Aorta (tissue), 5 donors: Measurements from ENCODE around the gene SENP7. TPM values are rescaled to one million over a fixed set of nuclear protein-coding genes. Genes with fewer than 3 reads are reported as not detected.
"Not testable (repeated sequence)": the region's sequence is repeated elsewhere in the genome, so short reads cannot be mapped to it uniquely, and the experiment has no call there.

Source experiments
- ATAC-seq: fragments of 200-7000 bp; cut with Tn5 transposase; one replicate; pipeline ENCODE4 v1.9.1; 2022; ENCODE audit warnings: moderate library complexity; ENCODE audit not compliant: low FRiP score
- DNase-seq, 2 donors: peaks; one replicate each; pipeline ENCODE4 v3.0.0-alpha.2; 2020
- H3K27ac ChIP-seq, 2 donors: one replicate each; pipeline ENCODE4 v1.5.1; 2013; ENCODE audit warnings: low read length in 2 of 2, mild to moderate bottlenecking in 2 of 2, moderate library complexity in 2 of 2, control low read depth in 1 of 2, inconsistent platforms in 1 of 2, low read depth in 1 of 2
- H3K27me3 ChIP-seq, 2 donors: one replicate each; pipeline ENCODE4 v1.6.1; 2013; ENCODE audit warnings: control low read depth in 1 of 2, low read length in 1 of 2, mild to moderate bottlenecking in 1 of 2, moderate library complexity in 1 of 2; ENCODE audit not compliant: insufficient read depth in 2 of 2, control insufficient read depth in 1 of 2
- H3K36me3 ChIP-seq, 2 donors: one replicate each; pipeline ENCODE4 v1.6.1; 2013; ENCODE audit warnings: control low read depth in 1 of 2, low read length in 1 of 2, mild to moderate bottlenecking in 1 of 2; ENCODE audit not compliant: insufficient read depth in 2 of 2, control insufficient read depth in 1 of 2
- H3K4me1 ChIP-seq, 2 donors: one replicate each; pipeline ENCODE4 v1.6.1; 2013; ENCODE audit warnings: low read length in 2 of 2, control low read depth in 1 of 2, mild to moderate bottlenecking in 1 of 2, moderate library complexity in 1 of 2; ENCODE audit not compliant: insufficient read depth in 2 of 2, control insufficient read depth in 1 of 2
- H3K4me3 ChIP-seq, 2 donors: one replicate each; pipeline ENCODE4 v1.5.1; 2013; ENCODE audit warnings: low read length in 2 of 2, control low read depth in 1 of 2, mild to moderate bottlenecking in 1 of 2
- H3K9me3 ChIP-seq: one replicate; pipeline ENCODE4 v1.6.1; 2013; ENCODE audit warnings: mild to moderate bottlenecking, low read length; ENCODE audit not compliant: control insufficient read depth
- WGBS, 2 donors: extraction: QIAGEN DNeasy Blood & Tissue Kit; methylation state at CpG; one replicate each; pipeline ENCODE4 v1.1.7; 2013; 5-methylcytosine and 5-hydroxymethylcytosine counted together
- intact Hi-C, 2 donors: fragments of 100-400 bp; cut with DNase I; formaldehyde crosslinking; loops; one replicate each; pipeline versions ENCODE4 v1.14.2 to v1.15.0; 2022
- polyA plus RNA-seq, 2 donors: library from polyadenylated mRNA; stranded (reverse); fragments of 200-250 nt; gene quantifications; one replicate each; pipeline ENCODE4 v1.2.3, GENCODE V29; 2013
- total RNA-seq, 2 donors: library from RNA; stranded (reverse); fragmentation: NEBNext Ultra II Directional; extraction: Animal tissue kit (Norgen Biotek cat#: 25700); gene quantifications; one replicate each; pipeline ENCODE4 v1.2.1, GENCODE V29; 2021
- donor health status: healthy with polysubstance abuse.
- donor health status: Bipolar disorder and iron deficiency.
- donor health status: DM: no; HTN: no; CAD: no.
- donor health status: DM: no; HTN: no; CAD: no.
- donor health status: DM: yes; HTN: yes; CAD: no.

Gene SENP7
- total and polyA plus RNA-seq, 4 donors: 6.9 to 32.4 (median 20.0) TPM

DNA sequence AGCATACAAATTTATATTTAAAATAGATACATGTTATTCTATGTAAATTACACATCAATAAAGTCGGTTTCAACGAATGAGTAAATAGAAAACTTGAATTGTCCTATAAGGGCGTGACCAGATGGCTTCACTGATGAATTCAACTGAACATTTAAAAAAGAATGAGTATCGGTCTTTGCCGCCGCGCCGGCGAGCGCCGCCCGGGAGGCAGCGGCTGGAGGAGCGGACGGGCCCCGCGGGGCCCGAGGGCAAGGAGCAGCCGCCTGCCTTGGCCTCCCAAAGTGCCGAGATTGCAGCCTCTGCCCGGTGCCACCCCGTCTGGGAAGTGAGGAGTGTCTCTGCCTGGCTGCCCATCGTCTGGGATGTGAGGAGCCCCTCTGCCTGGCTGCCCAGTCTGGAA, 74.4 kb downstream of the SENP7 start:
- H3K36me3 ChIP-seq, ATAC-seq, H3K4me1 ChIP-seq, H3K27ac ChIP-seq, DNase-seq, H3K4me3 ChIP-seq, H3K9me3 ChIP-seq, intact Hi-C loops, H3K27me3 ChIP-seq: not testable (repeated sequence)
- WGBS, 2 donors: 98 to 99% methylated on average over 18 to 23 of the region's 23 CpGs

DNA sequence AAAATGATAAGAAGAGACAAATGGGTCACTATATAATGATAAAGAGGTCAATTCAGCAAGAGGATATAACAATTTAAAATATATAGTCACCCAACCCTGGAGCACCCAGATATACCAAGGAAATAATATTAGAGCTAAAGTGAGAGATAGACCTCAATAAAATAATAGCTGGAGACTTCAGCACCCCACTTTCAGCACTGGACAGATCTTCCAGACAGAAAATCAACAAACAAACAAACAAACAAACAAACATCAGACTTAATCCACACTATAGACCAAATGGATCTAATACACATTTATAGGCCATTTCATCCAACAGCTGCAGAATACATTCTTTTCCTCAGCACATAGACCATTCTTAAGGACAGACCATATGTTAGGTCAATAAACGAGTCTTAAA, 79.4 kb downstream of the SENP7 start:
- ATAC-seq (no peak), DNase-seq (no peak)
- Histone ChIP-seq H3K27me3 (no peaks in the 10 kb centered on the region), H3K36me3 (no peaks in the 10 kb centered on the region), H3K27ac (no peak overlapping the region), H3K4me3 (no peak overlapping the region), H3K4me1 (no peaks in the 10 kb centered on the region), H3K9me3 (no peaks in the 10 kb centered on the region)
- 98 to 99% methylated on average over 1 of the region's 1 CpG for WGBS, 2 donors
- intact Hi-C loops: no loop called here

DNA sequence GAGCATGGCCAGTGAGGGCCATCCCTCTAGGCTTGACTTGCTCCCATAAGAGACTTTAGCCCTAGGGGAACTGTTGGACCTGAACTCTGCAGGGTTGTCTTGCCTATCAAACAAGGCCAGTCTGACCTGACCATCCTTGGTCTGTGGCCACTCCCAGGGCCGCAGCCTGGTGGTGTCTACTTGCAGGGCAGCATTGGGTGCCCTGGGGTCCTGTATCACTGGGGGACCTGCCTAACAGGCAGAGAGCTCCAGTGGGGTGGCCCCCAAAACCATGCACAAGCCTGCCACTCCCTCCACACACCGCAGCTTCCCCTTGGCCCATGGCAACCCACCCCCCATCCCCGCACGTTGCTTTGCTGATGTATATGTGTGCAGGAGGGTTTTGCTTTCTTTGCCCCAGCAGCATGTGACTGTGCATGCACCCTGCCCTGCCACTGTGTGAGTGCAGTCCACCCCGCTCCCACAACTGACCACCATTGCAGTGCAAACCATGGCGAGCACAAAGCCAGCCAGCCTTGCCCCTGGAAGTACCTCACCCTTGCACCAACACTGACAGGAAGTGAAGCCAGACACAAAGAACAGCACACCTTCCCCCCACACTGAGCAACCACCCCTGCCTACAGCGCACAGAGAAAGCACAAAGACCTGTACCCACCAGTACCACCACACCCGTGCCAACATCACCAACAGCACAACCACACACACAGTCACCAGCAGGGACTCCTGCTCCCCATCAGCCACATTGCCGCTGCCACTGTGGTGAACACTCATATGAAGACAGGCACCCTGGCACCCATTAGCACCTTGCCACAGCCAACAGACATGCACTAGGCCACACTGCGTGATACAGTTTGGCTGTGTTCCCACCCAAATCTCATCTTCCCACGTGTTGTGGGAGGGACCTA, 88.8 kb downstream of the SENP7 start:
- H3K36me3 ChIP-seq: no peaks in the 10 kb centered on the region
- ATAC-seq (no peak), DNase-seq (no peak)
- no peaks in the 10 kb centered on the region for H3K27me3 ChIP-seq
- no peaks in the 10 kb centered on the region for H3K9me3 ChIP-seq
- H3K4me3 ChIP-seq: no peak overlapping the region
- 96% methylated on average over 11 of the region's 11 CpGs for WGBS, 2 donors
- H3K4me1 ChIP-seq: no peaks in the 10 kb centered on the region
- intact Hi-C loops: no loop called here
- no peak overlapping the region for H3K27ac ChIP-seq

DNA sequence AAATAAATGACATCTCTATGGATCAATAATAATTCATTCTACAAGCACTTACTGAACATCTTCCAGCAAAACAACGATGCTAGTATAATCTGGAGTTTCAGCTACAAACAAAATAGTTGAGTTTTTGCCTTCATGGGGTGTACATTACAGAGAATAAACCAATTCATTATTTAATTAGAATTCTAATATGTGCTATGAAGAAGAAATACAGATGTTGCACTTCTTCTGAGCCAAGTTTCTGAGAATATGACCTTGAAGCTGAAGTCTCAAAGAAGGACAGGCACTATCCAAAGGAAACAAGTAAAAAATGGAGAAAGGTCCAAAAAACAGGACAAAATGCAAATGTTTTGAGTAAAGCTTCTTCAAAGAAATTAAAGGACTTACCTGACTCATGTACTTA, 94.2 kb downstream of the SENP7 start:
- 97 to 98% methylated on average over 1 of the region's 1 CpG for WGBS, 2 donors
- Histone ChIP-seq H3K27ac (no peak overlapping the region), H3K4me1 (no peaks in the 10 kb centered on the region), H3K4me3 (no peak overlapping the region), H3K36me3 (no peaks in the 10 kb centered on the region), H3K27me3 (no peaks in the 10 kb centered on the region), H3K9me3 (no peaks in the 10 kb centered on the region)
- no peak for DNase-seq
- intact Hi-C loops: no loop called here
- no peak for ATAC-seq

DNA sequence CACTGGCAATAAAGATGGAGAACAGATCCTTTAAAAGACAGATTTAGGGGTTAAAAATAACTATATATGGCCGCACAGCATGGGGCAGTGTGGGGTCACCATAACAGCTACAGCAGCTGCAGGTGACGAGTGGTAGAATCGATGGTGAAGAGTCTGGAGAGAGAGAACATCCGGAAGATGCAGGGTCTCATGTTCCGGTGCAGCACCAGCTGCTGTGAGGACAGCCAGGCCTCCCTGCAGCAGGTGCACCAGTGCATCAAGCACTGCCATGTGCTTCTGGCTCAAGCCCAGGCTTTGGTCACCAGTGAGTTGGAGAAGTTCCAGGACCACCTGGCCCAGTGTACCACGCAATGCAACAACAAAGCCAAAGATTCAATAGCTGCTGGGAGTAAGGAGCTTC, 98.9 kb downstream of the SENP7 start:
- intact Hi-C loops: no loop called here
- DNase-seq (no peak), ATAC-seq (no peak)
- Histone ChIP-seq H3K36me3 (no peaks in the 10 kb centered on the region), H3K27me3 (no peaks in the 10 kb centered on the region), H3K4me1 (no peaks in the 10 kb centered on the region), H3K27ac (no peak overlapping the region), H3K4me3 (no peak overlapping the region), H3K9me3 (no peaks in the 10 kb centered on the region)
- WGBS, 2 donors: 80 to 86% methylated on average over 6 of the region's 6 CpGs

DNA sequence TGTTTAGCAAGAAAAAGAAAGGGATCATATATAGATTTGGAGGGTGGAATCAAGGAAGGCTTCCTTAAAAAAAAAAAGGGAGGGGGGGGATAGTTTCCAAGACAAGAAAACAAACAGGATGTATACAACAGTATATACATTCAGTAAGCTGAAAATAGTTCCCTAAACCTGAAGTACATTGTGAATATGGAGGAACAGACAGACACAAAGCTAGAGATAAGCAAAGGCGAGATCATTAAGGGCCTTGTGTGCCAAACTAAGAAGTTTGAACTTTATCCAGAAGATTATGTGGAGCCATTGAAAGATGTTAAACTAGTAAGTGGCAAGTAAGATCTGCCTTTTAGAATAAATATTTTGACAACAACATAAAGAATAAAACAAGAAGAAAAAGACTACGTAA, 99.4 kb downstream of the SENP7 start:
- DNase-seq: no peak
- 79 to 89% methylated on average over 2 of the region's 2 CpGs for WGBS, 2 donors
- H3K27ac ChIP-seq: no peak overlapping the region
- no peaks in the 10 kb centered on the region for H3K9me3 ChIP-seq
- H3K4me3 ChIP-seq: no peak overlapping the region
- intact Hi-C loops: no loop called here
- no peak for ATAC-seq
- H3K27me3 ChIP-seq: no peaks in the 10 kb centered on the region
- no peaks in the 10 kb centered on the region for H3K4me1 ChIP-seq
- H3K36me3 ChIP-seq: no peaks in the 10 kb centered on the region

DNA sequence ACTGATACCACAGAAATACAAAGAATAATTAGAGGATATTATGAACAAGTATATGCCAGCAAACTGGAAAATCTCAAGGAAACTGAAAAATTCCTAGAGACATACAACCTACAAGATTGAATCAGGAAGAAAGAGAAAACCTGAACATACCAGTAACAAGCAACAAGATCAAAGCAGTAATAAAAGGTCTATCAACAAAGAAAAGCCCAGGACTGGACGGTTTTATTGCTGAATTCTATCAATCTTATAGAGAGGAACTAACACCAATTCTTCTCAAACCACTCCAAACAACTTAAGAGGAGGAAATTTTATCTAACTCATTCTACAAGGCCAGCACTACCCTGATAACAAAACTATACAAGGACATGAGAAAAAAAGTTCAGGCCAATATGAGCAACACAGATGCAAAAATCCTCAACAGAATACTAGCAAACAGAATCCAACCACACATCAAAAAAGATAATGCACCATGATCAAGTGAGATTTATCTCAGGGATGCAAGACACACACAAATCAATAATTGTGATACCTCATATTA, 121.5 kb downstream of the SENP7 start:
- no peak overlapping the region for H3K4me3 ChIP-seq
- H3K27ac ChIP-seq: no peak overlapping the region
- no peaks in the 10 kb centered on the region for H3K36me3 ChIP-seq
- WGBS, 2 donors: 77 to 79% methylated on average over 1 of the region's 1 CpG
- H3K9me3 ChIP-seq: no peaks in the 10 kb centered on the region
- H3K27me3 ChIP-seq: no peaks in the 10 kb centered on the region
- H3K4me1 ChIP-seq: no peaks in the 10 kb centered on the region
- DNase-seq (no peak), ATAC-seq (no peak)
- intact Hi-C loops: no loop called here

DNA sequence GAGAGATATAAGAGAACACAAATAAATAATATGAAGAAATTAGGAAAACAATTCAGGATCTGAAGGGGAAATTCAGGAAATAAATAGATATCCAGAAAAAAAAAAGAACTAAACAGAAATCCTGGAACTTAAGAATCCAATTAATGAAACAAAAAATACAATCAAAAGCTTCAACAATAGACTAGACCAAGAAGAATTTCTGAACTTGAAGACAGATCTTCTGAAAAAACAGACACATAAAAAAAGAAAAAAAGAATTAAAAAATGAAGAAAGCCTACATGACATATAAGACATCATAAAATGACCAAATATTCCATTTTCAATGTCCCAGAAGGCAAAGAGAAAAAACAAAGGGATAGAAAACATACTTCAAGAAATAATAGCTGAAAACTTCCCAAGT, 124.3 kb downstream of the SENP7 start:
- Histone ChIP-seq H3K4me1 (no peaks in the 10 kb centered on the region), H3K4me3 (no peak overlapping the region), H3K27ac (no peak overlapping the region), H3K9me3 (no peaks in the 10 kb centered on the region), H3K36me3 (no peaks in the 10 kb centered on the region), H3K27me3 (no peaks in the 10 kb centered on the region)
- ATAC-seq (no peak), DNase-seq (no peak)
- intact Hi-C loops: no loop called here

DNA sequence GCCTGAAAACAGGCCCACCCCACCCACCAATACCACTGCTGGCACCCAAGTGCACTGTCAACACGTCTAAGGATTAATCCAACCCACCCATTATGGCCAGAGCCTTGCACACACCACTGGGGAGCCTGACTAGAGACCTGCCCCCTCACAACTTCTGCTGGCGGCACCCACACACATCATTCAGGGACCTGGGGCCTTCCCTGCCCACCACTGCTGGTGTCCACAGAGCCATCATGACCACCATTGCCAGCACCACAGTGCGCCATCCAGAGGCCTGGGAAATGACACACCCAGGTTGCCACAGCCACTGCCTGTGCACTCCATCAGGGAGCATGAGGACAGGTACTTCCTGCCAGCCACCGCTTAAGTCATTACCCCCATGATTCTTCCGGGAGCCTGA, 125.7 kb downstream of the SENP7 start:
- DNase-seq: no peak
- intact Hi-C loops: no loop called here
- 96 to 97% methylated on average over 5 of the region's 5 CpGs for WGBS, 2 donors

More for the DNA sequence above, 125.7 kb downstream of the SENP7 start:
- H3K4me1 ChIP-seq: no peaks in the 10 kb centered on the region
- H3K27me3 ChIP-seq: no peaks in the 10 kb centered on the region
- peak; percentile 11 for ATAC-seq
- no peak overlapping the region for H3K4me3 ChIP-seq
- no peaks in the 10 kb centered on the region for H3K36me3 ChIP-seq
- no peak overlapping the region for H3K27ac ChIP-seq
- H3K9me3 ChIP-seq: no peaks in the 10 kb centered on the region
